IMR-90 (cell line): ENCODE data around the gene EDN2. TPM values are rescaled to one million over a fixed set of nuclear protein-coding genes. Genes with fewer than 3 reads are reported as not detected.

ENCODE experiments used
- ATAC-seq: fragments of 200-7000 bp; cut with Tn5 transposase; 2 replicates; pipeline ENCODE4 v1.9.1; 2020; ENCODE audit warnings: low read depth, mild to moderate bottlenecking, moderate library complexity
- BruUV-seq: library from RNA; stranded (reverse); fragments of 400-500 nt; replicated peaks from 2 replicates; lab custom pipeline; 2021; lab: Mats Ljungman, UMichigan
- CTCF ChIA-PET: fragments of 300-600 bp; formaldehyde crosslinking; extraction: SDS; loops from one replicate; lab custom pipeline; 2021; ENCODE audit warnings: antibody characterized with exemption; lab: Yijun Ruan, JAX
- POLR2A ChIA-PET: fragments of 300-600 bp; sonication (Branson Sonifier 250); formaldehyde crosslinking; loops from one replicate; lab custom pipeline; 2022; ENCODE audit warnings: antibody characterized with exemption; ENCODE audit not compliant: unreplicated experiment; lab: Charles Lee
- DNase-seq: peaks from one replicate; pipeline ENCODE4 v3.0.0; 2013
- H2AFZ ChIP-seq: replicated peaks from 2 replicates; pipeline ENCODE3; 2013; ENCODE audit warnings: low read length, mild to moderate bottlenecking; ENCODE audit not compliant: poor library complexity
- H2AK5ac ChIP-seq: 2 replicates; pipeline ENCODE4 v1.6.1; 2013; ENCODE audit warnings: low read depth, low read length, inconsistent platforms
- H2AK9ac ChIP-seq: replicated peaks from 2 replicates; pipeline ENCODE3; 2013; ENCODE audit warnings: mild to moderate bottlenecking, low read depth, low read length, moderate library complexity; ENCODE audit not compliant: poor library complexity
- H2BK120ac ChIP-seq: 2 replicates; pipeline ENCODE4 v1.6.1; 2013; ENCODE audit warnings: low read depth, low read length, inconsistent platforms
- H2BK15ac ChIP-seq: 3 replicates; pipeline ENCODE4 v1.6.1; 2013; ENCODE audit warnings: low read depth, low read length, inconsistent platforms
- H2BK20ac ChIP-seq: 2 replicates; pipeline ENCODE4 v1.6.1; 2013; ENCODE audit warnings: low read depth, mild to moderate bottlenecking, inconsistent platforms, low read length, moderate library complexity
- H2BK5ac ChIP-seq: 2 replicates; pipeline ENCODE4 v1.6.1; 2013; ENCODE audit warnings: mild to moderate bottlenecking, low read depth, low read length, inconsistent platforms; ENCODE audit not compliant: poor library complexity, severe bottlenecking
- H3K14ac ChIP-seq: replicated peaks from 2 replicates; pipeline ENCODE4 v1.6.1; 2013; ENCODE audit warnings: low read depth, low read length, inconsistent platforms
- H3K18ac ChIP-seq: 2 replicates; pipeline ENCODE4 v1.6.1; 2013; ENCODE audit warnings: low read depth, low read length, control low read depth
- H3K23ac ChIP-seq: 2 replicates; pipeline ENCODE4 v1.6.1; 2013; ENCODE audit warnings: low read depth, low read length, inconsistent platforms
- H3K27ac ChIP-seq: 2 replicates; pipeline ENCODE4 v1.5.1; 2013; ENCODE audit warnings: mild to moderate bottlenecking, control low read depth, low read length; ENCODE audit not compliant: insufficient read depth
- H3K27me3 ChIP-seq: 2 replicates; pipeline ENCODE4 v1.6.1; 2013; ENCODE audit warnings: low read length; ENCODE audit not compliant: control insufficient read depth, insufficient read depth
- H3K36me3 ChIP-seq: 2 replicates; pipeline ENCODE4 v1.6.1; 2013; ENCODE audit warnings: low read length, mixed read lengths; ENCODE audit not compliant: control insufficient read depth, insufficient read depth
- H3K4ac ChIP-seq: 2 replicates; pipeline ENCODE4 v1.6.1; 2013; ENCODE audit warnings: low read depth, low read length, inconsistent platforms
- H3K4me1 ChIP-seq: 2 replicates; pipeline ENCODE4 v1.6.1; 2013; ENCODE audit warnings: low read length, mixed read lengths; ENCODE audit not compliant: control insufficient read depth, insufficient read depth
- H3K4me2 ChIP-seq: 2 replicates; pipeline ENCODE4 v1.6.1; 2013; ENCODE audit warnings: low read depth, mild to moderate bottlenecking, control low read depth, low read length, moderate library complexity
- H3K4me3 ChIP-seq: 2 replicates; pipeline ENCODE4 v1.5.1; 2013; ENCODE audit warnings: low read depth, mild to moderate bottlenecking, control low read depth, low read length, moderate library complexity; ENCODE audit not compliant: insufficient read depth
- H3K56ac ChIP-seq: 2 replicates; pipeline ENCODE4 v1.6.1; 2013; ENCODE audit warnings: low read length, inconsistent platforms; ENCODE audit not compliant: insufficient read depth; ENCODE audit errors: extremely low read depth
- H3K79me1 ChIP-seq, 2 experiments: 2 replicates each; pipeline ENCODE4 v1.6.1; 2013; ENCODE audit warnings: low read length in 2 of 2, inconsistent platforms in 1 of 2, low read depth in 1 of 2
- H3K9ac ChIP-seq: 2 replicates; pipeline ENCODE4 v1.6.1; 2013; ENCODE audit warnings: low read depth, low read length, control low read depth
- H3K9me1 ChIP-seq: 2 replicates; pipeline ENCODE4 v1.6.1; 2013; ENCODE audit warnings: low read length, inconsistent platforms; ENCODE audit not compliant: insufficient read depth
- H3K9me3 ChIP-seq: 2 replicates; pipeline ENCODE4 v1.6.1; 2013; ENCODE audit warnings: low read length; ENCODE audit not compliant: control insufficient read depth, insufficient read depth
- H4K20me1 ChIP-seq: 2 replicates; pipeline ENCODE4 v1.6.1; 2013; ENCODE audit warnings: low read length, inconsistent platforms; ENCODE audit not compliant: insufficient read depth
- H4K5ac ChIP-seq: 2 replicates; pipeline ENCODE4 v1.6.1; 2013; ENCODE audit warnings: mild to moderate bottlenecking, low read depth, low read length, control low read depth
- H4K8ac ChIP-seq, 2 experiments: 2 replicates each; pipeline ENCODE4 v1.6.1; 2013; ENCODE audit warnings: low read depth in 2 of 2, low read length in 2 of 2, control low read depth in 1 of 2, inconsistent platforms in 1 of 2
- H4K91ac ChIP-seq: 2 replicates; pipeline ENCODE4 v1.6.1; 2013; ENCODE audit warnings: low read depth, low read length, inconsistent platforms; ENCODE audit not compliant: insufficient read depth
- CEBPB ChIP-seq: IDR thresholded peaks from 2 replicates; pipeline ENCODE4 v1.6.1; 2012; ENCODE audit warnings: low read depth, low read length, improper control_type of control experiment
- CHD1 ChIP-seq: IDR thresholded peaks from 2 replicates; pipeline ENCODE4 v1.6.1; 2012; ENCODE audit warnings: low read depth, low read length, improper control_type of control experiment
- FOS ChIP-seq: fragments of 150-350 bp; IDR thresholded peaks from 2 replicates; pipeline ENCODE4 v1.6.1; 2016; ENCODE audit warnings: low read depth, low read length
- MAZ ChIP-seq: IDR thresholded peaks from 2 replicates; pipeline ENCODE4 v1.6.1; 2012; ENCODE audit warnings: low read depth, mild to moderate bottlenecking, low read length, improper control_type of control experiment, moderate library complexity, borderline replicate concordance
- MXI1 ChIP-seq: IDR thresholded peaks from 2 replicates; pipeline ENCODE4 v1.6.1; 2012; ENCODE audit warnings: low read depth, mild to moderate bottlenecking, low read length, moderate library complexity, borderline replicate concordance
- NFE2L2 ChIP-seq: fragments of 150-350 bp; IDR thresholded peaks from 2 replicates; pipeline ENCODE4 v1.6.1; 2016; ENCODE audit warnings: low read depth, mild to moderate bottlenecking, low read length
- POLR2A ChIP-seq: IDR thresholded peaks from 2 replicates; pipeline ENCODE4 v1.6.1; 2012; ENCODE audit warnings: mild to moderate bottlenecking, low read depth, low read length
- RCOR1 ChIP-seq: IDR thresholded peaks from 2 replicates; pipeline ENCODE4 v1.6.1; 2012; ENCODE audit warnings: mild to moderate bottlenecking, low read length, improper control_type of control experiment; ENCODE audit not compliant: insufficient replicate concordance
- RFX5 ChIP-seq: IDR thresholded peaks from 2 replicates; pipeline ENCODE4 v1.8.0; 2012; ENCODE audit warnings: low read depth, mild to moderate bottlenecking, low read length, moderate library complexity
- WGBS, 2 experiments: methylation state at CpG; one replicate each; pipeline versions ENCODE4 v1.1.5 to v1.1.7; 2013; ENCODE audit warnings: missing lambda C conversion rate in 2 of 2; ENCODE audit not compliant: insufficient read length in 1 of 2; ENCODE audit errors: extremely low coverage in 2 of 2; 5-methylcytosine and 5-hydroxymethylcytosine counted together
- dilution Hi-C: fragments of 300-500 bp; cut with HindIII; formaldehyde crosslinking; loops from one replicate; pipeline ENCODE4 v1.14.3; 2018; ENCODE audit warnings: low sequenced_read_pairs; ENCODE audit not compliant: unreplicated experiment
- in situ Hi-C: fragments of 300-500 bp; cut with MboI; formaldehyde crosslinking; loops from 3 replicates; pipeline ENCODE4 v1.14.3; 2019; ENCODE audit warnings: low sequenced_read_pairs, inconsistent platforms, mixed read lengths
- intact Hi-C: fragments of 100-400 bp; cut with micrococcal nuclease; formaldehyde crosslinking; loops from 2 replicates; pipeline ENCODE4 v1.10.0; 2022
- polyA plus RNA-seq, 3 experiments: library from polyadenylated mRNA; depleted of rRNA; stranded (reverse); fragments of >200 nt; gene quantifications; 2 replicates each; pipeline ENCODE4 v1.2.3, GENCODE V29; 2012; ENCODE audit warnings: low replicate concordance in 1 of 3
- total RNA-seq: library from RNA; depleted of rRNA; stranded (reverse); fragments of >200 nt; gene quantifications from 2 replicates; pipeline ENCODE4 v1.2.3, GENCODE V29; 2012
- TF ChIP-seq, protein P1 (sequence below): fragments of 150-350 bp; IDR thresholded peaks from 2 replicates; pipeline ENCODE4 v1.6.1; 2017; ENCODE audit warnings: mild to moderate bottlenecking, antibody characterized with exemption, low read length, low read depth

The EDN2 gene
- total and polyA plus RNA-seq, 2 of the 4 experiments (the other 2 are of a cell fraction) = 0.27 TPM; not detected in 1

DNA sequence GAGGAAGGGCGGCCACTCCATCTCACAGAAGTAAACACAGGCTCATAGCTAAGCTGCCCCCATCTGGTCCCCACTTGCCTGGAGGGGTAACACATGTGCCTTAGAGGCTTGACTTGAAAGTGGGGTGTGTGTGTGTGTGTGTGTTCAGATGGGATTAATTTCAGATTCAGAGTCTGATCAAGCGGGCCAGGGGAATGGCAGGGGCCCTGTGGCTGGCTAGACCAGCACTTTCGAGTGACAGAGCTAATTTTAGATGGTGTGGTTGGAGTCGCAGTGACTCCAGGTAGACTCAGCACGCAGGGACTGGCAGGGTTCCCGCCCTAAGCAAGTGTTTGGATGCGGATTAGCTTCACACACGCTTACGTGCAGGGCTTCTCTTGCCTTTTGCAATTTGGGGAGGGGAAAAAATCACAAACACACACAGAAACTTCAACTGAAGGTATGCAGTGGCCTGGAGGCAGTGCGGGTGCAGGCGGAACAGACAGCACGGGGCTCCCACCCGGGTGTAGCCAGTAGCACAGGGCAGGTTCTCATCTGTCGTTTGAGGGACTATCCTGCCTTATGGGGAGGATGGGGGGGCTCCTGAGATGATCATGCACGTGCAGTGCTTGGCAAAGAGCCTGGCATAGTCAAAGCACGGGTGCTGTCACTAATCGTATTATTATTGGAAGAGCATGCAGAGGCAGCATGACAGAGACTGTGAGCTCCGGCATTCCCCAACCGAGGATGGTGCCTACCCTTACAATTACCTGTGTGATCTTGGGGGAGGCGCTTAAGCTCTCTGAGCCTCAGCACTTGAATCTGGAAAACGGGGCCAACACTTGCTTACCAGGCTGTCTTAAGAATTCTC, 1.3 kb downstream of the EDN2 start (continued):
- TF ChIP-seq RCOR1 = no peak

DNA sequence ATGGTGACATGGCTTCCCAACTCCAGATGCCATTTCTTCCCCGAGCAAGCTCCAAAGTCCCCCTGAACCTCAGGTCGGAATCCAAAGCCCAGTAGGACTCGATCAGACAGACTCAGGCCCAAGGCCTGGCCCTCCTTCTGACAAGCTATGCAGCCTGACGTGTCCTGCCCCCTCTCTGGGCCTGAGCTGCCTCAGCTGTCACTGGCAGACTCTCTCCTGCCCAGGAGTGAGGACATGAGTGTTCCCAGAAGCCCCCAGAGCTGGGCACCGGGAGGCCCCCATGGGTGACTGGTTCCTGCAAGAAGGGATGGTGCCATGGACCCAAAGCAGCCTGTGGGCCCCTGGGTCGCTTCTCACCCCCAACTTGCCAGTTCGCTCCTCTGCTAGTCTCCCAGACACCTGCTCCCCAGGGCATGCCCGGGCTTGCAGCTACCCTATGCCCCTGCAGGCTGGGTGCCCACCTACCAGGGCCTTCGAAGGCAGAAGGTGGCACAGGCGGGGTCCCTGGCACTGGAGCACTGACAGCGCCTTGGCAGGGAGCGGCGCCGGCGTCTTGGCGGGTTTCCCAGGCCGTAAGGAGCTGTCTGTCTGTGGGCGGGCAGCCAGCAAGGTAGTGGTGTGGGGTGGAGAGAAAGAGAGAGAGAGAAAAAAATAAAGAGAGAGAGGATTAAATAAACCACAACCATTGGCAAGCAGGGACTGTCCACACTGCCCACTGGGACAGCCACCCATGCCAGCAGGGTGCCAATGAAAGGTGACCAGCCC, 2.3 kb downstream of the EDN2 start:
- Histone ChIP-seq H3K4me3 (no peak overlapping the region), H3K27ac (peak overlapping the region; percentile 5; the same call in 1 of the 2 replicates), H2BK15ac (peak overlapping the region; percentile 52; the same call in 1 of the 3 replicates), H4K20me1 (no peaks in the 10 kb centered on the region), H2AFZ (peak overlapping the region; percentile 75), H2BK120ac (peak overlapping the region; percentile 94), H3K4ac (peak overlapping the region; percentile 93), H3K9me1 (peaks cover 18% of the 10 kb centered on the region), H4K8ac (peak overlapping the region; percentile 55 to 85; a peak in 3 of 4 replicates), H2BK5ac (peak overlapping the region; percentile 60), H3K79me1 (no peaks in the 10 kb centered on the region), H3K18ac (peak overlapping the region; percentile 81), H3K4me1 (peaks cover 35% of the 10 kb centered on the region), H3K9me3 (no peaks in the 10 kb centered on the region), H3K4me2 (no peak overlapping the region), H2BK20ac (peak overlapping the region; percentile 93), H2AK9ac (peak overlapping the region; percentile 96), H2AK5ac (peak overlapping the region; percentile 92), H3K9ac (no peak overlapping the region), H3K14ac (peak overlapping the region; percentile 75), H4K91ac (peak overlapping the region; percentile 91), H3K27me3 (no peaks in the 10 kb centered on the region), H3K56ac (no peak overlapping the region), H3K36me3 (no peaks in the 10 kb centered on the region), H4K5ac (peak overlapping the region; percentile 66), H3K23ac (peak overlapping the region; percentile 88; the same call in 1 of the 2 replicates)
- DNase-seq (no peak), ATAC-seq (no peak)
- no TSS peak for BruUV-seq
- in situ Hi-C loops = no loop called here
- TF ChIP-seq, protein P1, sequence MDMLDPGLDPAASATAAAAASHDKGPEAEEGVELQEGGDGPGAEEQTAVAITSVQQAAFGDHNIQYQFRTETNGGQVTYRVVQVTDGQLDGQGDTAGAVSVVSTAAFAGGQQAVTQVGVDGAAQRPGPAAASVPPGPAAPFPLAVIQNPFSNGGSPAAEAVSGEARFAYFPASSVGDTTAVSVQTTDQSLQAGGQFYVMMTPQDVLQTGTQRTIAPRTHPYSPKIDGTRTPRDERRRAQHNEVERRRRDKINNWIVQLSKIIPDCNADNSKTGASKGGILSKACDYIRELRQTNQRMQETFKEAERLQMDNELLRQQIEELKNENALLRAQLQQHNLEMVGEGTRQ = no peak
- TF ChIP-seq RFX5 (no peak), CEBPB (no peak), MAZ (no peak), POLR2A (no peak), CHD1 (no peak), FOS (no peak), MXI1 (no peak), NFE2L2 (no peak)
- intact Hi-C loops = no loop called here
- dilution Hi-C loops = no loop called here
- POLR2A ChIA-PET = no interaction called here
- CTCF ChIA-PET = interaction anchor here (0.8 kb wide), 1 partner anchor 34 kb away, joined by 3 read pairs; no protein-coding TSS in a partner anchor
- 67% methylated on average over 7 of the region's 18 CpGs; no CpG with 5 or more reads in 1 of the 2 experiments for WGBS, 2 experiments
